K562 (cell line): Measurements from ENCODE around the gene ANP32B. TPM values are rescaled to one million over a fixed set of nuclear protein-coding genes. Genes with fewer than 3 reads are reported as not detected.

Experiments used
- BHLHE40 ChIP-seq: IDR thresholded peaks from 2 replicates; pipeline ENCODE4 v1.6.1; 2011; ENCODE audit warnings: low read length, improper control_type of control experiment
- BRF1 ChIP-seq: IDR thresholded peaks from 3 replicates; pipeline ENCODE4 v1.6.1; 2011; ENCODE audit warnings: borderline replicate concordance, mild to moderate bottlenecking; ENCODE audit not compliant: insufficient read length; ENCODE audit errors: extremely low read depth
- CCAR2 ChIP-seq: fragments of 200-400 bp; formaldehyde crosslinking; IDR thresholded peaks from 2 replicates; pipeline ENCODE4 v1.6.1; 2017; ENCODE audit warnings: mild to moderate bottlenecking, low read depth, low read length
- CHCHD3 ChIP-seq: fragments of 250-450 bp; sonication (Bioruptor Pico); IDR thresholded peaks from 2 replicates; pipeline ENCODE4 v2.1.2; 2022; ENCODE audit warnings: mild to moderate bottlenecking
- CHD4 ChIP-seq: fragments of 200-600 bp; sonication (generic); IDR thresholded peaks from 3 replicates; pipeline ENCODE4 v1.6.1; 2012; ENCODE audit warnings: low read depth, mild to moderate bottlenecking, mixed read lengths, low read length, inconsistent platforms; ENCODE audit not compliant: insufficient read depth, insufficient replicate concordance, poor library complexity, severe bottlenecking
- CTCF ChIP-seq, 3 experiments: IDR thresholded peaks in 2 of 3; conservative IDR thresholded peaks in 1 of 3; 2 replicates each; pipeline ENCODE4 v1.5.1; 2011 to 2012; ENCODE audit warnings: low read length in 3 of 3, mild to moderate bottlenecking in 3 of 3, control low read depth in 2 of 3, improper control_type of control experiment in 1 of 3, inconsistent platforms in 1 of 3, low read depth in 1 of 3, mixed read lengths in 1 of 3, moderate library complexity in 1 of 3; ENCODE audit not compliant: insufficient read depth in 2 of 3
- ETS2 ChIP-seq: IDR thresholded peaks from 2 replicates; pipeline ENCODE4 v1.6.1; 2016; ENCODE audit warnings: borderline replicate concordance, missing genetic modification characterization, mild to moderate bottlenecking, moderate library complexity, missing compliant biosample characterization; ENCODE audit not compliant: poor library complexity, severe bottlenecking
- ETV6 ChIP-seq, 3 experiments: fragments of 150-350 bp in 1 of 3; sonication (generic) in 1 of 3; formaldehyde crosslinking in 1 of 3; IDR thresholded peaks; 2 replicates each; pipeline versions ENCODE4 v1.6.1 to v1.8.0; 2014 to 2022; ENCODE audit warnings: borderline replicate concordance in 2 of 3, low read depth in 2 of 3, antibody characterized with exemption in 1 of 3, low read length in 1 of 3, mild to moderate bottlenecking in 1 of 3, missing genetic modification reagents in 1 of 3
- EWSR1 ChIP-seq: fragments of 450-650 bp; IDR thresholded peaks from 2 replicates; pipeline ENCODE4 v1.6.1; 2018; ENCODE audit warnings: borderline replicate concordance, mild to moderate bottlenecking, low read depth, moderate library complexity; ENCODE audit not compliant: partially characterized antibody
- FOXA1 ChIP-seq: fragments of 450-650 bp; IDR thresholded peaks from 2 replicates; pipeline ENCODE4 v1.6.1; 2016; ENCODE audit warnings: mild to moderate bottlenecking, borderline replicate concordance
- GTF2E2 ChIP-seq: fragments of 200-800 bp; sonication (Bioruptor generic); IDR thresholded peaks from 2 replicates; pipeline ENCODE4 v1.6.1; 2016; ENCODE audit warnings: missing genetic modification characterization, missing compliant biosample characterization
- IFI16 ChIP-seq: fragments of 250-450 bp; sonication (Bioruptor Pico); IDR thresholded peaks from 2 replicates; pipeline ENCODE4 v2.1.2; 2022; ENCODE audit warnings: mild to moderate bottlenecking, inconsistent platforms
- KDM1A ChIP-seq, 2 experiments: fragments of 450-650 bp; IDR thresholded peaks; 2 replicates each; pipeline ENCODE4 v1.6.1; 2016; ENCODE audit warnings: mild to moderate bottlenecking in 2 of 2
- KLF1 ChIP-seq: fragments of 450-650 bp; IDR thresholded peaks from 2 replicates; pipeline ENCODE4 v1.6.1; 2016; ENCODE audit warnings: missing genetic modification characterization, missing compliant biosample characterization
- MAFK ChIP-seq: IDR thresholded peaks from 2 replicates; pipeline ENCODE4 v1.6.1; 2011; ENCODE audit warnings: low read length, improper control_type of control experiment
- MCM5 ChIP-seq: fragments of 450-650 bp; IDR thresholded peaks from 2 replicates; pipeline ENCODE4 v1.6.1; 2016; ENCODE audit warnings: low read depth
- NFYB ChIP-seq: IDR thresholded peaks from 2 replicates; pipeline ENCODE4 v1.6.1; 2011; ENCODE audit warnings: mild to moderate bottlenecking, moderate library complexity; ENCODE audit not compliant: insufficient read length; ENCODE audit errors: extremely low read depth
- TARDBP ChIP-seq: fragments of 450-650 bp; IDR thresholded peaks from 2 replicates; pipeline ENCODE4 v1.6.1; 2016
- THRAP3 ChIP-seq: fragments of 450-650 bp; IDR thresholded peaks from 2 replicates; pipeline ENCODE4 v1.6.1; 2016; ENCODE audit warnings: mild to moderate bottlenecking, inconsistent platforms, borderline replicate concordance
- THRB ChIP-seq: fragments of 450-650 bp; formaldehyde crosslinking; conservative IDR thresholded peaks from 2 replicates; pipeline ENCODE4 v1.4.0; 2022; ENCODE audit warnings: mild to moderate bottlenecking, missing genetic modification characterization
- U2AF1 ChIP-seq: fragments of 200-400 bp; formaldehyde crosslinking; optimal IDR thresholded peaks from 2 replicates; pipeline ENCODE3; 2017; ENCODE audit warnings: mild to moderate bottlenecking, low read depth, low read length, moderate library complexity
- ZEB2 ChIP-seq: fragments of 450-650 bp; IDR thresholded peaks from 2 replicates; pipeline ENCODE4 v1.6.1; 2016
- ZNF124 ChIP-seq: sonication (generic); formaldehyde crosslinking; IDR thresholded peaks from 2 replicates; pipeline ENCODE4 v1.8.1; 2022; ENCODE audit warnings: missing genetic modification reagents
- ZNF41 ChIP-seq: fragments of 250-450 bp; sonication (Bioruptor Pico); conservative IDR thresholded peaks from 2 replicates; pipeline ENCODE4 v1.4.0; 2020; ENCODE audit warnings: mild to moderate bottlenecking
- ZNF511 ChIP-seq: sonication (generic); formaldehyde crosslinking; IDR thresholded peaks from 2 replicates; pipeline ENCODE4 v1.8.0; 2022; ENCODE audit warnings: mild to moderate bottlenecking, missing genetic modification reagents
- ZNF764 ChIP-seq: fragments of 250-450 bp; sonication (Bioruptor Pico); IDR thresholded peaks from 2 replicates; pipeline ENCODE4 v1.4.0; 2020; ENCODE audit warnings: low read depth, mild to moderate bottlenecking, moderate library complexity
- polyA plus RNA-seq, 8 experiments: library from polyadenylated mRNA; depleted of rRNA in 4 of 8; stranded (reverse) in 5 of 8; unstranded in 3 of 8; fragments of >200 nt; fragmentation: Nextera tagmentation in 2 of 8; fragmentation: Illumina TruSeq in 1 of 8; extraction: Ambion mirVana in 2 of 8; extraction: Trizol in 1 of 8; gene quantifications; 2 replicates each; pipeline versions ENCODE4 v1.2.1 to v1.2.3, GENCODE V29; 2011 to 2014; ENCODE audit warnings: inconsistent platforms in 1 of 8, missing spikeins in 1 of 8
- total RNA-seq, 7 experiments: library from RNA; depleted of rRNA in 6 of 7; stranded (reverse); fragments of >200 nt in 6 of 7; fragmentation: Illumina TruSeq in 2 of 7; extraction: Trizol in 2 of 7; gene quantifications; 2 replicates each; pipeline versions ENCODE4 v1.2.1 to v1.2.3, GENCODE V29; 2011 to 2021; ENCODE audit warnings: low replicate concordance in 1 of 7

ANP32B gene
- total and polyA plus RNA-seq, 9 of the 15 experiments (the other 6 are each of a cell fraction or from before 2014, with no cell fraction given): 68.9 to 815 (median 141) TPM

GRCh38 chr9:97985058-97985861, 2.1 kb downstream of the ANP32B start (continued):
- TF ChIP-seq ETS2 (no peak), EWSR1 (no peak), IFI16 (CRISPR knock-in tag) (no peak), ZNF41 (CRISPR knock-in tag) (peak; percentile 63; the same call in 1 of the 2 replicates), ZNF511 (CRISPR knock-in tag) (no peak; the same call in 1 of the 2 replicates), GTF2E2 (tag) (peak; percentile 80; the same call in 1 of the 2 replicates), KDM1A (IDR thresholded peaks at IDR 0.05) (no peak), FOXA1 (no peak), CTCF (IDR thresholded peaks at IDR 0.05 in 2 of 3, conservative IDR thresholded peaks at IDR 0.05 in 1 of 3; ENCODE audit: insufficient read depth in 2 of 3, low read depth in 1 of 3, low read length in 3 of 3) (no peak), U2AF1 (no peak), NFYB (no peak), CHD4 (no peak), MCM5 (no peak), BHLHE40 (0 out of 2 replicates have a peak, but pooled peaks have one; percentile 18), ZNF764 (CRISPR knock-in tag) (no peak), BRF1 (no peak), TARDBP (no peak), THRB (no peak), ZNF124 (no peak), KLF1 (tag) (no peak), ETV6 (IDR thresholded peaks at IDR 0.05; ENCODE audit: borderline replicate concordance in 1 of 2, low read depth in 2 of 2, low read length in 1 of 2) (no peak), ETV6 (CRISPR knock-in tag; IDR thresholded peaks at IDR 0.05; ENCODE audit: borderline replicate concordance) (no peak), ZEB2 (no peak), THRAP3 (no peak), MAFK (no peak), CHCHD3 (CRISPR knock-in tag) (no peak), CCAR2 (no peak)
